Gastrocnemius medialis (tissue), 4 donors: ENCODE results near the gene PDCD2L. TPM values are rescaled to one million over a fixed set of nuclear protein-coding genes. Genes with fewer than 3 reads are reported as not detected.
A peak's percentile ranks its signal among the peaks of the same experiment; 100 is the strongest.

Source experiments
- ATAC-seq, 2 donors: fragments of 150-250 bp; one replicate each; pipeline ENCODE4 v1.9.1; 2016
- DNase-seq, 2 donors: peaks; one replicate each; pipeline ENCODE4 v3.0.0-alpha.2; 2019
- H3K27ac ChIP-seq, 4 donors: fragments of 200-600 bp; sonication (generic); 1 replicate in 1 of 4; 2 replicates in 3 of 4; pipeline ENCODE4 v1.5.1; 2016 to 2018; ENCODE audit warnings: mild to moderate bottlenecking in 2 of 4, moderate library complexity in 1 of 4
- H3K27me3 ChIP-seq, 3 donors: fragments of 200-600 bp; sonication (generic) in 2 of 3; 1 replicate in 1 of 3; 2 replicates in 2 of 3; pipeline versions ENCODE4 v1.5.1 to v1.6.0; 2016 to 2019; ENCODE audit warnings: mild to moderate bottlenecking in 1 of 3, moderate library complexity in 1 of 3
- H3K36me3 ChIP-seq, 2 donors: fragments of 200-600 bp; sonication (generic) in 1 of 2; one replicate each; pipeline ENCODE4 v1.5.1; 2017 to 2018
- H3K4me1 ChIP-seq, 2 donors: fragments of 200-600 bp; sonication (generic) in 1 of 2; one replicate each; pipeline ENCODE4 v1.5.1; 2016 to 2017; ENCODE audit warnings: mild to moderate bottlenecking in 2 of 2
- H3K4me3 ChIP-seq, 4 donors: fragments of 200-600 bp; sonication (generic) in 3 of 4; 1 replicate in 1 of 4; 2 replicates in 3 of 4; pipeline ENCODE4 v1.5.1; 2016 to 2019; ENCODE audit warnings: mild to moderate bottlenecking in 2 of 4
- H3K9me3 ChIP-seq, 3 donors: fragments of 200-600 bp; sonication (generic) in 2 of 3; 1 replicate in 1 of 3; 2 replicates in 2 of 3; pipeline ENCODE4 v1.5.1; 2016 to 2019
- CTCF ChIP-seq, 5 experiments: fragments of 450-650 bp in 3 of 5; fragments of 200-600 bp in 2 of 5; sonication (generic) in 2 of 5; IDR thresholded peaks in 4 of 5; conservative IDR thresholded peaks in 1 of 5; 1 replicate in 4 of 5; 2 replicates in 1 of 5; pipeline ENCODE4 v1.5.1; 2016 to 2019; ENCODE audit warnings: antibody characterized with exemption in 5 of 5, mild to moderate bottlenecking in 3 of 5, moderate library complexity in 3 of 5
- POLR2A ChIP-seq, 2 donors: fragments of 450-650 bp; IDR thresholded peaks; one replicate each; pipeline ENCODE4 v1.6.1; 2017; ENCODE audit warnings: antibody characterized with exemption in 2 of 2, mild to moderate bottlenecking in 2 of 2, moderate library complexity in 2 of 2
- in situ Hi-C, 4 donors: fragments of 200-750 bp; cut with MboI; loops; one replicate each; pipeline versions ENCODE4 v1.15.0 to v1.8.0; 2017; ENCODE audit warnings: low sequenced_read_pairs in 4 of 4
- intact Hi-C: fragments of 100-400 bp; cut with DNase I; formaldehyde crosslinking; loops from one replicate; pipeline ENCODE4 v1.15.1; 2023; ENCODE audit warnings: low total_unique reads
- total RNA-seq, 4 donors: library from RNA; depleted of rRNA; stranded (reverse); fragments of >200 nt; gene quantifications; one replicate each; pipeline versions ENCODE4 v1.1.0 to v1.2.3, GENCODE V29; 2016

PDCD2L gene
- total RNA-seq, 4 donors from 2014 or later = 18.1 to 49.8 (median 25.1) TPM

GRCh38 chr19:34370117-34370516, 34.1 kb upstream of the PDCD2L start:
- DNase-seq (no peak), ATAC-seq (no peak)
- Histone ChIP-seq H3K27me3 (no peaks in the 10 kb centered on the region), H3K27ac (peak overlapping the region; percentile 66 to 99 (median 84)), H3K9me3 (no peaks in the 10 kb centered on the region), H3K36me3 (peaks cover 0 to 49% of the 10 kb centered on the region in 2 donors), H3K4me1 (peaks cover 57 to 58% of the 10 kb centered on the region in 2 donors), H3K4me3 (no peak overlapping the region)
- in situ Hi-C loops (no loop called here), intact Hi-C loops (no loop called here)
- no peak for TF ChIP-seq CTCF (IDR thresholded peaks at IDR 0.05 in 4 of 5, conservative IDR thresholded peaks at IDR 0.05 in 1 of 5)
- TF ChIP-seq POLR2A (IDR thresholded peaks at IDR 0.05) = no peak

GRCh38 chr19:34370983-34371382, 33.2 kb upstream of the PDCD2L start:
- peak; percentile 71 to 84 for ATAC-seq
- in situ Hi-C loops (no loop called here), intact Hi-C loops (no loop called here)
- H3K4me3 ChIP-seq = no peak overlapping the region
- no peaks in the 10 kb centered on the region for H3K27me3 ChIP-seq
- H3K4me1 ChIP-seq = peaks cover 53% of the 10 kb centered on the region in 2 donors
- H3K36me3 ChIP-seq = peaks cover 0 to 58% of the 10 kb centered on the region in 2 donors
- no peaks in the 10 kb centered on the region for H3K9me3 ChIP-seq
- DNase-seq = peak; percentile 27 to 73
- H3K27ac ChIP-seq = peak overlapping the region; percentile 66 to 99 (median 84)
- TF ChIP-seq POLR2A (IDR thresholded peaks at IDR 0.05) (no peak), CTCF (IDR thresholded peaks at IDR 0.05 in 4 of 5, conservative IDR thresholded peaks at IDR 0.05 in 1 of 5) (no peak)

GRCh38 chr19:34373601-34374288, 30.5 kb upstream of the PDCD2L start:
- DNase-seq = no peak
- Histone ChIP-seq H3K36me3 (peaks cover 0 to 60% of the 10 kb centered on the region in 2 donors), H3K27ac (peak overlapping the region in 2 of 4 donors; percentile 53 to 99), H3K9me3 (no peaks in the 10 kb centered on the region), H3K4me1 (peaks cover 27% of the 10 kb centered on the region in 2 donors), H3K27me3 (no peaks in the 10 kb centered on the region), H3K4me3 (no peak overlapping the region)
- in situ Hi-C loops (no loop called here), intact Hi-C loops (no loop called here)
- no peak for TF ChIP-seq CTCF (IDR thresholded peaks at IDR 0.05 in 4 of 5, conservative IDR thresholded peaks at IDR 0.05 in 1 of 5)
- TF ChIP-seq POLR2A (IDR thresholded peaks at IDR 0.05) = no peak
- ATAC-seq = no peak

- peaks cover 0 to 58% of the 10 kb centered on the region in 2 donors for H3K36me3 ChIP-seq
- intact Hi-C loops (no loop called here), in situ Hi-C loops (no loop called here)
- H3K27me3 ChIP-seq = no peaks in the 10 kb centered on the region
- no peak overlapping the region for H3K4me3 ChIP-seq
- DNase-seq = no peak
- no peak for TF ChIP-seq POLR2A (IDR thresholded peaks at IDR 0.05)
- TF ChIP-seq CTCF (IDR thresholded peaks at IDR 0.05 in 4 of 5, conservative IDR thresholded peaks at IDR 0.05 in 1 of 5) = no peak
- H3K9me3 ChIP-seq = no peaks in the 10 kb centered on the region
- peaks cover 12 to 13% of the 10 kb centered on the region in 2 donors for H3K4me1 ChIP-seq
- ATAC-seq = no peak
- peak overlapping the region in 1 of 4 donors; percentile 99 for H3K27ac ChIP-seq
Measured at GRCh38 chr19:34375598-34375997, 28.6 kb upstream of the PDCD2L start.
